CD14-positive monocyte (primary cell): ENCODE data around the gene BAHCC1. TPM values are rescaled to one million over a fixed set of nuclear protein-coding genes. Genes with fewer than 3 reads are reported as not detected.

Source experiments
- DNase-seq, 3 donors: peaks; one replicate each; pipeline ENCODE4 v3.0.0-alpha.2; 2011 to 2022
- H2AFZ ChIP-seq: 2 replicates; pipeline ENCODE4 v1.6.0; 2012; ENCODE audit warnings: mild to moderate bottlenecking, low read depth, low read length, inconsistent platforms; ENCODE audit not compliant: insufficient read depth, poor library complexity, severe bottlenecking
- H3K27ac ChIP-seq, 2 donors: 1 replicate in 1 of 2; 2 replicates in 1 of 2; pipeline ENCODE4 v1.5.1; 2012 to 2013; ENCODE audit warnings: low read length in 2 of 2, control low read depth in 1 of 2, inconsistent platforms in 1 of 2, low read depth in 1 of 2, mild to moderate bottlenecking in 1 of 2
- H3K27me3 ChIP-seq, 2 donors: one replicate each; pipeline versions ENCODE4 v1.6.0 to v1.6.1; 2011 to 2013; ENCODE audit warnings: low read length in 2 of 2; ENCODE audit not compliant: control insufficient read depth in 2 of 2, insufficient read depth in 2 of 2
- H3K36me3 ChIP-seq, 2 donors: replicated peaks in 1 of 2; 1 replicate in 1 of 2; 2 replicates in 1 of 2; pipeline versions ENCODE4 v1.5.1 to v1.6.1; 2012 to 2013; ENCODE audit warnings: low read length in 2 of 2, control low read depth in 1 of 2, inconsistent platforms in 1 of 2, mild to moderate bottlenecking in 1 of 2; ENCODE audit not compliant: insufficient read depth in 2 of 2, control insufficient read depth in 1 of 2
- H3K4me1 ChIP-seq, 2 donors: 1 replicate in 1 of 2; 2 replicates in 1 of 2; pipeline versions ENCODE4 v1.5.1 to v1.6.1; 2012 to 2013; ENCODE audit warnings: low read length in 2 of 2, control low read depth in 1 of 2, inconsistent platforms in 1 of 2, mild to moderate bottlenecking in 1 of 2, moderate library complexity in 1 of 2; ENCODE audit not compliant: insufficient read depth in 2 of 2, control insufficient read depth in 1 of 2
- H3K4me2 ChIP-seq: replicated peaks from 2 replicates; pipeline ENCODE3; 2012; ENCODE audit warnings: low read length, moderate library complexity, mild to moderate bottlenecking; ENCODE audit not compliant: poor library complexity, severe bottlenecking; ENCODE audit errors: extremely low read depth
- H3K4me3 ChIP-seq, 3 experiments: fragments of 200-600 bp in 1 of 3; sonication (generic) in 1 of 3; replicated peaks in 1 of 3; 1 replicate in 2 of 3; 2 replicates in 1 of 3; pipeline ENCODE4 v1.5.1; 2011 to 2013; ENCODE audit warnings: low read length in 3 of 3, mild to moderate bottlenecking in 3 of 3, control low read depth in 2 of 3, low read depth in 2 of 3, inconsistent platforms in 1 of 3, moderate library complexity in 1 of 3
- H3K79me2 ChIP-seq: 2 replicates; pipeline ENCODE4 v1.6.0; 2012; ENCODE audit warnings: mild to moderate bottlenecking, control low read depth, inconsistent platforms, low read length, moderate library complexity; ENCODE audit not compliant: insufficient read depth
- H3K9ac ChIP-seq: 2 replicates; pipeline ENCODE4 v1.6.0; 2017; ENCODE audit warnings: low read length, mild to moderate bottlenecking; ENCODE audit not compliant: insufficient read depth, poor library complexity, severe bottlenecking
- H3K9me3 ChIP-seq, 2 donors: replicated peaks in 1 of 2; 1 replicate in 1 of 2; 2 replicates in 1 of 2; pipeline versions ENCODE4 v1.5.1 to v1.6.1; 2012 to 2013; ENCODE audit warnings: low read length in 2 of 2, control low read depth in 1 of 2; ENCODE audit not compliant: control insufficient read depth in 1 of 2, insufficient read depth in 1 of 2
- H4K20me1 ChIP-seq: 2 replicates; pipeline ENCODE4 v1.6.0; 2012; ENCODE audit warnings: mild to moderate bottlenecking, low read length, control low read depth, moderate library complexity; ENCODE audit not compliant: insufficient read depth
- H3K27ac Mint-ChIP-seq, 7 donors: one replicate each; pipeline ENCODE4 v1.8.0; 2020; ENCODE audit warnings: mild to moderate bottlenecking in 7 of 7, mixed read lengths in 7 of 7, moderate library complexity in 6 of 7, inconsistent platforms in 2 of 7
- H3K27me3 Mint-ChIP-seq, 3 donors: one replicate each; pipeline ENCODE4 v1.8.0; 2021 to 2022; ENCODE audit warnings: low read depth in 3 of 3, mild to moderate bottlenecking in 3 of 3, mixed read lengths in 3 of 3, moderate library complexity in 3 of 3, inconsistent platforms in 1 of 3
- H3K36me3 Mint-ChIP-seq, 2 donors: one replicate each; pipeline ENCODE4 v1.8.0; 2020; ENCODE audit warnings: mixed read lengths in 2 of 2, inconsistent platforms in 1 of 2, mild to moderate bottlenecking in 1 of 2
- H3K4me1 Mint-ChIP-seq: one replicate; pipeline ENCODE4 v1.8.0; 2020; ENCODE audit warnings: mild to moderate bottlenecking, mixed read lengths
- H3K4me3 Mint-ChIP-seq, 2 donors: one replicate each; pipeline ENCODE4 v1.8.0; 2020; ENCODE audit warnings: mild to moderate bottlenecking in 2 of 2, mixed read lengths in 2 of 2, moderate library complexity in 1 of 2
- H3K9me3 Mint-ChIP-seq, 7 donors: one replicate each; pipeline ENCODE4 v1.8.0; 2020 to 2022; ENCODE audit warnings: mixed read lengths in 7 of 7, mild to moderate bottlenecking in 6 of 7, moderate library complexity in 6 of 7, inconsistent platforms in 2 of 7
- WGBS: methylation state at CpG from one replicate; pipeline ENCODE4 v1.1.5; 2013; ENCODE audit warnings: missing lambda C conversion rate; ENCODE audit not compliant: insufficient coverage; 5-methylcytosine and 5-hydroxymethylcytosine counted together
- intact Hi-C, 2 donors: fragments of 100-400 bp; cut with micrococcal nuclease; formaldehyde crosslinking; loops; one replicate each; pipeline versions ENCODE4 v1.15.0 to v1.15.1; 2023
- polyA plus RNA-seq, 3 donors: library from polyadenylated mRNA; depleted of rRNA in 1 of 3; unstranded in 2 of 3; stranded (reverse) in 1 of 3; fragments of 300-500 nt in 2 of 3; fragments of >200 nt in 1 of 3; fragmentation: Illumina TruSeq in 2 of 3; gene quantifications; 1 replicate in 2 of 3; 2 replicates in 1 of 3; pipeline ENCODE4 v1.2.3, GENCODE V29; 2012 to 2021
- TF ChIP-seq, protein P1 (sequence below): fragments of 200-600 bp; IDR thresholded peaks from one replicate; pipeline ENCODE4 v1.8.0; 2022; ENCODE audit warnings: antibody characterized with exemption, mild to moderate bottlenecking

BAHCC1 gene
- polyA plus RNA-seq, 3 donors: 0.11 to 8.8 (median 0.27) TPM

DNA sequence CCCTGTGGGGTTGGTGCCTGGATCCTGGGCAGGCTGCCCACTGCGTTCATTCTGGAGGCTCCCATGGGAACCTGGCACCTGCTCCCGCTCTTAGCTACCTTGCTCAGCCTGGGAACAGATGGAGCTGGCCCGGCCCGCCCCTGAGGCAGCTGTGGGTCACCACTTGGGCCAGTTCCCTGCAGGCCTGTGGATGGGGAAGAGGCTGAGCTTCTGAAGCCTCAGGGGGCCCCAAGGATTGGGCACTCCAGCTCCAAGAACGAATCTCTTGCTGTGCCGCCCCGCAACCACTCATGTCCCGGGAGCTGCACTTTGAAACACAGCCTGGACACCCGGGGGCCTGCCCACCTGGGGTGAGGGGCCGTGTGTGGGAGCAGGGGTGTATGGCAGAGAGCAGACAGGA, 37.7 kb downstream of the BAHCC1 start:
- Mint-ChIP-seq H3K36me3 (no peaks in the 10 kb centered on the region), H3K27ac (peak overlapping the region in 1 of 7 donors; percentile 23), H3K27me3 (peaks cover 7 to 19% (median 9%) of the 10 kb centered on the region in 3 donors), H3K4me3 (no peak overlapping the region), H3K4me1 (peaks cover 18% of the 10 kb centered on the region), H3K9me3 (no peaks in the 10 kb centered on the region)
- 86% methylated on average over 9 of the region's 10 CpGs for WGBS
- Histone ChIP-seq H3K4me3 (no peak overlapping the region), H2AFZ (no peak overlapping the region), H3K9me3 (no peaks in the 10 kb centered on the region), H3K9ac (no peak overlapping the region), H3K4me1 (peaks cover 21 to 26% of the 10 kb centered on the region in 2 donors), H4K20me1 (peaks cover 6% of the 10 kb centered on the region), H3K79me2 (peaks cover 12% of the 10 kb centered on the region), H3K27me3 (peaks cover 0 to 13% of the 10 kb centered on the region in 2 donors), H3K36me3 (no peaks in the 10 kb centered on the region), H3K27ac (no peak overlapping the region), H3K4me2 (no peak overlapping the region)
- intact Hi-C loops: loop anchor here in 1 of 2 donors (5.0 kb wide), 1 partner anchor 49 kb away; no protein-coding TSS in a partner anchor
- no peak for DNase-seq
- TF ChIP-seq, protein P1, sequence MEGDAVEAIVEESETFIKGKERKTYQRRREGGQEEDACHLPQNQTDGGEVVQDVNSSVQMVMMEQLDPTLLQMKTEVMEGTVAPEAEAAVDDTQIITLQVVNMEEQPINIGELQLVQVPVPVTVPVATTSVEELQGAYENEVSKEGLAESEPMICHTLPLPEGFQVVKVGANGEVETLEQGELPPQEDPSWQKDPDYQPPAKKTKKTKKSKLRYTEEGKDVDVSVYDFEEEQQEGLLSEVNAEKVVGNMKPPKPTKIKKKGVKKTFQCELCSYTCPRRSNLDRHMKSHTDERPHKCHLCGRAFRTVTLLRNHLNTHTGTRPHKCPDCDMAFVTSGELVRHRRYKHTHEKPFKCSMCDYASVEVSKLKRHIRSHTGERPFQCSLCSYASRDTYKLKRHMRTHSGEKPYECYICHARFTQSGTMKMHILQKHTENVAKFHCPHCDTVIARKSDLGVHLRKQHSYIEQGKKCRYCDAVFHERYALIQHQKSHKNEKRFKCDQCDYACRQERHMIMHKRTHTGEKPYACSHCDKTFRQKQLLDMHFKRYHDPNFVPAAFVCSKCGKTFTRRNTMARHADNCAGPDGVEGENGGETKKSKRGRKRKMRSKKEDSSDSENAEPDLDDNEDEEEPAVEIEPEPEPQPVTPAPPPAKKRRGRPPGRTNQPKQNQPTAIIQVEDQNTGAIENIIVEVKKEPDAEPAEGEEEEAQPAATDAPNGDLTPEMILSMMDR: no peak

DNA sequence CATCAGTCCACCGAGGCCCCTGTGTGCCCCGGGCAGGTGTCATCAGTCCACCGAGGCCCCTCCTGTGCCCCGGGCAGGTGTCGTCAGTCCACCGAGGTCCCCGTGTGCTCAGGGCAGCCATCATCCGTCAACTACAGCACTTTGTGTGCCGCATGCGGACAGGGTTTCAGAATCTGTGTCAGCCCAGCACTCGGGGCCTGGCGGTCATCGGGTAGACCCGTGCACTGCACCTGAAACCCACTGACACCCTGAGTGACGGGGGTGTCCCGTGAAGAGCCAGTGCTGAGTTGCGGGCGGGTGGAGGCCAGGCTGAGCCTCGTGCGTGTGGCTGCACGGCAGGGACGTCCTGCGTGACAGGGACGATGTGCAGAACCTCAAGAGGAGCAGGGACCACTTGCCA, 38.4 kb downstream of the BAHCC1 start:
- no peaks in the 10 kb centered on the region for H3K9me3 Mint-ChIP-seq
- Histone ChIP-seq H4K20me1 (peaks cover 6% of the 10 kb centered on the region), H3K4me2 (no peak overlapping the region), H3K9ac (no peak overlapping the region), H3K27ac (no peak overlapping the region), H3K4me1 (peaks cover 14 to 19% of the 10 kb centered on the region in 2 donors), H3K36me3 (no peaks in the 10 kb centered on the region), H3K9me3 (no peaks in the 10 kb centered on the region), H3K4me3 (no peak overlapping the region), H3K27me3 (peaks cover 0 to 6% of the 10 kb centered on the region in 2 donors), H2AFZ (no peak overlapping the region), H3K79me2 (peaks cover 5% of the 10 kb centered on the region)
- H3K27ac Mint-ChIP-seq: no peak overlapping the region
- intact Hi-C loops: loop anchor here in 1 of 2 donors (5.0 kb wide), 1 partner anchor 49 kb away; no protein-coding TSS in a partner anchor
- TF ChIP-seq, protein P1: no peak
- H3K4me1 Mint-ChIP-seq: peaks cover 12% of the 10 kb centered on the region
- H3K4me3 Mint-ChIP-seq: no peak overlapping the region
- no peaks in the 10 kb centered on the region for H3K36me3 Mint-ChIP-seq
- 91% methylated on average over 22 of the region's 24 CpGs for WGBS
- no peak for DNase-seq
- peaks cover 5 to 15% (median 7%) of the 10 kb centered on the region in 3 donors for H3K27me3 Mint-ChIP-seq
